ENCODE results near the gene ZFP57.

The ZFP57 gene

DNA sequence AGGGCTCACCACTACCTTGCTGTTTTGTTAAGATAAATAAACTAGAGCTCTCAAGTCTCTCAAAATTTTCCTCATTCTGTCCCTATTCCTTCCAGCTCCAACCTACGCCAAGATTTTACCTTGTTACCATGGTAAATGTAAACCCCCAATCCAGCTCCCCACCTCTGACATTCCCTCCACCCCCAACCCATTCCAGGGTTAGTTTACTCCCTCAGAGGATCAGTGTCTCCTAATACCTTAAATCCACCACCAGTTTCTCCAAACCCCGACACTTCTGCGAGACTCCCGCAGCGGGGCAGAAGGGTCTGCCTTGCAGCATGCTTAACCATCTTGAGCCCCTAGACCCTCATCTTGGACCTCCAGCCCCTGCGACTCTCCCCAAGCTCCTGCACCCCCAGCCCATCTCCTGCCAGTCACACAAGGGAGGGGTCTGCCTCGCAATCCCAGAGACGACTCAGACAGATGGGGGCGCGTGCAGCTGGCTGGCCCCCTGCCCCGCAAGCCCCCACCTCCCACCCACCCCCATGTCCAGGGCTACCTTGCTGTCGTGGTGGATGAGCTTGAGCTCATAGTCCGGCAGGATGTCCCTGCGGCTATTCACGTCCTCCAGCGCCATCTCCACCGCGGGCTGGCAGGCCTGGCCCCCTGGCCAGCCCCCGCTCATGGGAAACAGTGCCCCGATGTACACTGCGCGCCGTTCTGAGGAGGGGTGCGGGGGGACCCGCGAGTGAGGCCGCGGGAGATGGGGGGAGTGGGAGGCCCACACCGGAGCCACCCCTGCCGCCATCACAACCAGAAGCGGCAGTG lies 53.8 kb downstream of the ZFP57 start:
- DNase-seq (ENCODE audit: low read depth in 2 of 2): no peak

DNA sequence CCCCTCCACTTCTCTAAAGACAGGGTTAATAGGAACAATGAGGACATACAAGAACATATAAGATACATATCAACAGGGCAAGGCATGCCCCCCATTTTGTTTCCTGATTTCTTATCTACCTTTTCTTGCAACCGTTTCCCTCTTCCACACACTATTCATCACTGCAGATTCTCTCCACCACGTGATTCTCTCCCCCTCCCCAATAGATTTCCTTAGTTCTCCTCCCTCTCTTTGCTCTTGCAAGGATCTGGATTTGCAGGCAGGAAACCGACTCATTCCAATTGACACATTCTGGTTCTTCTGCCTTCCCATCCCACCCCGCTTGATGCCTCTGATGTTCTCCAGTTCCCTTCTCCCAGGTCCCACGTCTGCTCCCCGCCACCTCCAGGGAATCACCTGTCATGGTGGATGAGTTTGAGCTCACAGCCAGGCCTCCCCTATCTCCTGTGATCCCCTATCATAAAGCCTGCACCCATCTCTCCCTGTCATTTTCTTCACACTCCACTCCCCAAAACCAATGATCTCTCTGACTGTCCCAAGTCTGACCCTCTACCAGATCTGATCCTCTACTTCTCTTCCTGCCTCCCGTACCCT lies 55.5 kb downstream of the ZFP57 start:
- DNase-seq (ENCODE audit: low read depth in 2 of 2): no peak

DNA sequence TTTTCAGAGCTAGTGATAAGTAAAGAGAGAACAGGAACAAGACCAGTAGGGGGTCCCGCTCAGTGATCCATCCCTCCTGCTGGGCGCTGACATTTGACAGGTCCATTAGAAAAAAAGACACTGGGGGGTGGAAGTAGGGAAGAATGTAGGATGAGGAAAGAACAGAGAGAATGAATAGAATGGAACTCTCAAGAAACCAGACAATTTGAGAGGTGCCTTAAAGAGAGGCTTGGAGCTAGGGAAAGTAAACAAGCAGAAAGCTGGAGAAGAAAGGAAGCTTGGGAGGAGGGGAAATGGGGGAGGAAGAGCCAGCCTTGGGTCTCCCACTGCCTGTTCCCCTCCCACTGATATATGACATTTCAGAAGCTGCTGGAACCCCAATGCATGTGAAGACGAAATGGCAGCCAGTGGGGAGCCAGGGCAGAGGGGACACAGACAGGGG lies 56.4 kb downstream of the ZFP57 start:
- DNase-seq (ENCODE audit: low read depth in 2 of 2): no peak

All from activated CD4-positive, alpha-beta T cell treated with anti-CD3 and anti-CD28 coated beads for 24 hours (primary cell).